Peyer's patch (tissue), 4 donors: Measurements from ENCODE around the gene ZNF595.

Source experiments
- CTCF ChIP-seq, 6 experiments: fragments of 450-650 bp in 4 of 6; fragments of 200-600 bp in 2 of 6; sonication (generic) in 1 of 6; IDR thresholded peaks; one replicate each; pipeline ENCODE4 v1.5.1; 2017 to 2019; ENCODE audit warnings: antibody characterized with exemption in 6 of 6, mild to moderate bottlenecking in 3 of 6, moderate library complexity in 1 of 6
- POLR2A ChIP-seq, 2 donors: fragments of 450-650 bp; IDR thresholded peaks; one replicate each; pipeline ENCODE4 v1.5.1; 2017; ENCODE audit warnings: antibody characterized with exemption in 2 of 2, mild to moderate bottlenecking in 2 of 2, moderate library complexity in 2 of 2

- TF ChIP-seq CTCF (IDR thresholded peaks at IDR 0.05) (no peak), POLR2A (IDR thresholded peaks at IDR 0.05) (no peak)
These were observed 60.6 kb downstream of the ZNF595 start for GRCh38 chr4:113732-114131.
